Colonic mucosa (tissue), 4 donors: ENCODE measurements around the gene TSGA10IP. TPM values are rescaled to one million over a fixed set of nuclear protein-coding genes. Genes with fewer than 3 reads are reported as not detected.
A peak's percentile ranks its signal among the peaks of the same experiment; 100 is the strongest.

ENCODE experiments used
- DNase-seq: peaks from one replicate; pipeline ENCODE4 v3.0.0-alpha.2; 2020
- H3K27ac ChIP-seq: fragments of 200-600 bp; one replicate; pipeline ENCODE4 v1.8.0; 2021
- H3K27me3 ChIP-seq: fragments of 200-600 bp; one replicate; pipeline ENCODE4 v1.8.0; 2021
- H3K36me3 ChIP-seq: fragments of 200-600 bp; one replicate; pipeline ENCODE4 v1.8.0; 2021
- H3K4me1 ChIP-seq: fragments of 200-600 bp; one replicate; pipeline ENCODE4 v1.8.0; 2021; ENCODE audit warnings: mild to moderate bottlenecking
- H3K4me3 ChIP-seq: fragments of 200-600 bp; one replicate; pipeline ENCODE4 v1.8.0; 2021
- H3K9ac ChIP-seq, 2 donors: one replicate each; pipeline ENCODE4 v1.7.0; 2013; ENCODE audit warnings: control low read depth in 2 of 2, low read depth in 2 of 2, low read length in 2 of 2
- H3K9me3 ChIP-seq: fragments of 200-600 bp; one replicate; pipeline ENCODE4 v1.8.0; 2021
- CTCF ChIP-seq: fragments of 200-600 bp; IDR thresholded peaks from one replicate; pipeline ENCODE4 v1.8.0; 2022; ENCODE audit warnings: antibody characterized with exemption, mild to moderate bottlenecking
- intact Hi-C: fragments of 100-400 bp; cut with DNase I; formaldehyde crosslinking; loops from one replicate; pipeline ENCODE4 v1.14.1; 2022
- total RNA-seq, 2 donors: library from RNA; stranded (reverse); fragmentation: NEBNext Ultra II Directional in 1 of 2; extraction: Animal tissue kit (Norgen Biotek cat#: 25700) in 1 of 2; gene quantifications; one replicate each; pipeline ENCODE4 v1.2.1, GENCODE V29; 2021
- donor health status: healthy.
- donor health status: DM: no; HTN: no; CAD: no.
- donor health status: DM: no; HTN: no; CAD: no.

Gene TSGA10IP
- total RNA-seq, 2 donors from 2014 or later: not detected

GRCh38 chr11:65958291-65958690 lies 13.0 kb downstream of the TSGA10IP start:
- no peak overlapping the region for H3K9ac ChIP-seq
- no peak for DNase-seq
- peaks cover 10% of the 10 kb centered on the region for H3K4me1 ChIP-seq
- intact Hi-C loops: no loop called here
- TF ChIP-seq CTCF: no peak
- no peaks in the 10 kb centered on the region for H3K36me3 ChIP-seq
- H3K9me3 ChIP-seq: no peaks in the 10 kb centered on the region
- H3K27ac ChIP-seq: no peak overlapping the region
- H3K27me3 ChIP-seq: no peaks in the 10 kb centered on the region
- H3K4me3 ChIP-seq: no peak overlapping the region

- no peak for DNase-seq
- intact Hi-C loops: no loop called here
- Histone ChIP-seq H3K9ac (no peak overlapping the region), H3K4me3 (no peak overlapping the region), H3K9me3 (no peaks in the 10 kb centered on the region), H3K27me3 (no peaks in the 10 kb centered on the region), H3K4me1 (peaks cover 11% of the 10 kb centered on the region), H3K27ac (no peak overlapping the region), H3K36me3 (no peaks in the 10 kb centered on the region)
- no peak for TF ChIP-seq CTCF
These were observed 13.6 kb downstream of the TSGA10IP start for GRCh38 chr11:65958774-65959420.

- Histone ChIP-seq H3K9ac (peak overlapping the region; percentile 82 to 96), H3K27me3 (no peaks in the 10 kb centered on the region), H3K36me3 (peaks cover 10% of the 10 kb centered on the region), H3K4me3 (peak overlapping the region; percentile 94), H3K27ac (peak overlapping the region; percentile 92), H3K4me1 (peaks cover 11% of the 10 kb centered on the region), H3K9me3 (no peaks in the 10 kb centered on the region)
- TF ChIP-seq CTCF: no peak
- DNase-seq: no peak
- intact Hi-C loops: loop anchor here (5.0 kb wide), 1 partner anchor 41 kb away; the partner anchor contains the start of genes BANF1 and EIF1AD
These were observed 15.6 kb downstream of the TSGA10IP start for GRCh38 chr11:65960824-65961266.

- peak; percentile 97 for DNase-seq
- intact Hi-C loops: loop anchor here (5.0 kb wide), 1 partner anchor 41 kb away; the partner anchor contains the start of genes BANF1 and EIF1AD
- Histone ChIP-seq H3K27me3 (no peaks in the 10 kb centered on the region), H3K4me3 (peak within 1 kb of the TSS; percentile 94), H3K9ac (peak within 1 kb of the TSS; percentile 82 to 96), H3K9me3 (no peaks in the 10 kb centered on the region), H3K27ac (peak within 1 kb of the TSS; percentile 92), H3K36me3 (peaks cover 17% of the 10 kb centered on the region), H3K4me1 (peaks cover 11% of the 10 kb centered on the region)
- TF ChIP-seq CTCF: no peak
These were observed 16.2 kb downstream of the TSGA10IP start, which contains the start of gene SART1 for GRCh38 chr11:65961267-65962140. SART1 (plus strand) TSS chr11:65961734; CDS start chr11:65961781, 47 bp downstream.

- peaks cover 23% of the 10 kb centered on the region for H3K36me3 ChIP-seq
- intact Hi-C loops: loop anchor here (5.0 kb wide), 1 partner anchor 40 kb away; the partner anchor contains the start of genes BANF1 and EIF1AD
- H3K27ac ChIP-seq: peak overlapping the region; percentile 92
- H3K9me3 ChIP-seq: no peaks in the 10 kb centered on the region
- peak overlapping the region; percentile 70 to 82 for H3K9ac ChIP-seq
- no peak for DNase-seq
- H3K4me1 ChIP-seq: peaks cover 11% of the 10 kb centered on the region
- H3K27me3 ChIP-seq: no peaks in the 10 kb centered on the region
- H3K4me3 ChIP-seq: peak overlapping the region; percentile 94
- TF ChIP-seq CTCF: no peak
These were observed 16.9 kb downstream of the TSGA10IP start for GRCh38 chr11:65962141-65962564.
